ENCODE data around the gene BORCS6. TPM values are rescaled to one million over a fixed set of nuclear protein-coding genes. Genes with fewer than 3 reads are reported as not detected.

BORCS6 gene
- total RNA-seq, 1 donor from 2014 or later = 12.3 TPM

DNA sequence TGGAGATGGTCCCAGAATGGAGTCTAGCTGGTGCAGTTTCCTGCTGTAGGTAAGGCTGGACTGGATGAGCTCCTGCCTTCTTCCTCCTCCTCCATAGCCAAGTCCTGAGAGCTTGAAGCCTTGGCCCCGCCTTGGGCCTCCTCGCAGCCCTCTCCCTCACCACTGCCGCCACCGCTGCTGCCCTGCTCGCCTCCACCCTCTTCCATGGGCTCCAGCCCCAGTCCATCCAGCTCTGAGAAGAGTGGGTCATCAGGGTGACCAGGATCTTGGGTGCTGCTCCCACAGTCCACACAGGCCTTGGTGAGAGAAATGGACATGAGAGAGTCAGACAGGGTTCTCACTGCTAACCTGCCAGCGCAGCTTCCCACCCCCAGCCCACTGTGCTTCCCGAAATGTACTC is 48.9 kb downstream of the BORCS6 start:
- ATAC-seq (ENCODE audit: low read depth) = no peak
- intact Hi-C loops (cut with micrococcal nuclease) = no loop called here
- ChIA-PET CTCF (interaction anchor here (1.0 kb wide), 1 partner anchor 16 kb away, joined by 3 read pairs; no protein-coding TSS in a partner anchor), POLR2A (interaction anchor here (1.1 to 6.3 kb wide), 6 partner anchors 9 to 50 kb away, joined by 3 to 139 read pairs (median 24); partner anchors contain the start of genes BORCS6 and PER1)
- TF ChIP-seq, protein P1, sequence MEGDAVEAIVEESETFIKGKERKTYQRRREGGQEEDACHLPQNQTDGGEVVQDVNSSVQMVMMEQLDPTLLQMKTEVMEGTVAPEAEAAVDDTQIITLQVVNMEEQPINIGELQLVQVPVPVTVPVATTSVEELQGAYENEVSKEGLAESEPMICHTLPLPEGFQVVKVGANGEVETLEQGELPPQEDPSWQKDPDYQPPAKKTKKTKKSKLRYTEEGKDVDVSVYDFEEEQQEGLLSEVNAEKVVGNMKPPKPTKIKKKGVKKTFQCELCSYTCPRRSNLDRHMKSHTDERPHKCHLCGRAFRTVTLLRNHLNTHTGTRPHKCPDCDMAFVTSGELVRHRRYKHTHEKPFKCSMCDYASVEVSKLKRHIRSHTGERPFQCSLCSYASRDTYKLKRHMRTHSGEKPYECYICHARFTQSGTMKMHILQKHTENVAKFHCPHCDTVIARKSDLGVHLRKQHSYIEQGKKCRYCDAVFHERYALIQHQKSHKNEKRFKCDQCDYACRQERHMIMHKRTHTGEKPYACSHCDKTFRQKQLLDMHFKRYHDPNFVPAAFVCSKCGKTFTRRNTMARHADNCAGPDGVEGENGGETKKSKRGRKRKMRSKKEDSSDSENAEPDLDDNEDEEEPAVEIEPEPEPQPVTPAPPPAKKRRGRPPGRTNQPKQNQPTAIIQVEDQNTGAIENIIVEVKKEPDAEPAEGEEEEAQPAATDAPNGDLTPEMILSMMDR (IDR thresholded peaks at IDR 0.05) = no peak
- DNase-seq = no peak
- Mint-ChIP-seq H3K27ac (no peak overlapping the region), H3K36me3 (ENCODE audit: low read depth) (peaks cover 45% of the 10 kb centered on the region), H3K27me3 (no peaks in the 10 kb centered on the region), H3K4me3 (no peak overlapping the region), H3K4me1 (no peaks in the 10 kb centered on the region), H3K9me3 (no peaks in the 10 kb centered on the region)

DNA sequence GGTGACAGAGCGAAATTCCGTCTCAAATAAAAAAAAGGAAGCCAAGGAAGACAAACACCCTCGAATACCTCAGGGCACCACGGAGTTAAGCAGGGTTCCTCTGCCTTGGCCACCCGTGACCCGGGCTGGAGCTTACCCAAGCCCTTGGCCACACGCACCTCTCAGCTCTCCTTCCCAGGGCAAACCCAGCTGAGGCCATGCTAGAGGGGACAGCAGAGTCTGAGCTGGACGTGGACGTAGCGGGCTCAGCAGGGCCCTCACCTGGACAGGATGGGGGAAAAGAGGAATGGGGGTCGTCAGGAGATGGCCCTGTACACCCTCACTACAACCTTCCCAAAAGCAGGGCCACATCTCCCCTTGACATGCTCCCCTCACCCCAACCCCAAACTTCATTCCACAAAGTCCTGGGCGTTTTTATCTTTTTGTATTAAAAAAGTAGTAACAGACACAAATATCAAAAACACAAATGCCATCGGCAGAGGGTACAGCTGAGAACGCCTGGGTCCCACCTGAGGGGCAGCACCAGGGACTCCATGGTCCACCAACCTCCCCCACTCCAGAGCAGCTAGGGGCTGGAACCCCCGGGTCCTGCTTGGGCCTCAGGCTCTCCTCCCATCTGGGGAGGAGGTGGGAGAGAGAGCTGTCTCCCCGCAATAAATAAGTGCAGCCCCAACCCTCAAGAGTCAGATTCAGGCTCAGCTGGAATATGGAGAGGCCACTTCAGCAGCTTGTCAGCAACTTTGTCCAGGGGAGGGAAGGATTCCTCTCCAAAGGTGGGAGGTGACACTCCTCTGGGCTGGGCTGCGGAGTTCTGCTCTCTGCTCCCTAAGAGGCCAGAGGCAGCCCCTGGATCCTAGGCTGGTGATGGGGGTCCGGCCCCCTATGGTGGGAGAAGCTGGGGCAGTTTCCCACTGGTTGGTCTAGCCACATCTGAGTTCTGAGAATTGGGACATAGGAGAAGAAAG is 49.6 kb downstream of the BORCS6 start:
- H3K36me3 Mint-ChIP-seq (ENCODE audit: low read depth) = peaks cover 39% of the 10 kb centered on the region
- DNase-seq = no peak
- no peaks in the 10 kb centered on the region for H3K4me1 Mint-ChIP-seq
- intact Hi-C loops (cut with micrococcal nuclease) = no loop called here
- no peaks in the 10 kb centered on the region for H3K27me3 Mint-ChIP-seq
- TF ChIP-seq, protein P1 (IDR thresholded peaks at IDR 0.05) = no peak
- POLR2A ChIA-PET = interaction anchor here (1.1 to 6.3 kb wide), 11 partner anchors 8 to 108 kb away, joined by 3 to 139 read pairs (median 15); partner anchors contain the start of genes BORCS6, CTC1, HES7 and PER1
- H3K27ac Mint-ChIP-seq = no peak overlapping the region
- H3K9me3 Mint-ChIP-seq = no peaks in the 10 kb centered on the region
- no peak for ATAC-seq (ENCODE audit: low read depth)
- H3K4me3 Mint-ChIP-seq = no peak overlapping the region
- CTCF ChIA-PET = interaction anchor here (1.0 kb wide), 1 partner anchor 17 kb away, joined by 3 read pairs; no protein-coding TSS in a partner anchor

DNA sequence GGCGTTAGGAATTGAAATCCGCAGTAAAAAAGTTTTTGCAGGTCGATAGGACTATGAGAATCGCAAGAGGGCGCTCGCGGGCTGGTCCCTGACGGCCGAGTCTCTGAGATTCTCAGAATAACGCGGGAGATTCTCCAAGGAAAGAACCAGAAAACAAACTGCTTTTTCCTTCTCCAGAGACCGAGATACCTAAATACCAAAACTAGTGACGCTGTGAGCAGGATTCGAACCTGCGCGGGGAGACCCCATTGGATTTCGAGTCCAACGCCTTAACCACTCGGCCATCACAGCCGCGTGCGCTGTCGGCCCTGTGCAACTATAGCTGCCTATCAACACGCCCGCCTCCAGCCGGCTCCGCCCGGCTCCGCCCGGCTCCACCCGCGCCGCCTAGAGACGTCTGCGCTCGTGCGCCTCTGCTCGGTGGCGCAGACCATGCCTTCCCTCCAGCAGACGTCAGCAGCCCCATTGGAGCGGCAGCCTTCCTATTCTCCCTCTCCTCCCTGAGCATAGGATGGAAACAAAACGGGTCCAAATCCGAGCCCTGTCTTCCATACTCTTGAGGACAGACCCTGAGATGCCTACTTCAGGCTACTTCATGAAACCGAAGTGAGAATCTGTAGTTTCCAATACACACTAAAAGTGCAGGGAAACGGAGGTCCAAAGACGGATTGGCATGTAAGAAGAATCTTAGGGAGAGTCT is 51.2 kb downstream of the BORCS6 start:
- ChIA-PET CTCF (interaction anchor here (0.7 to 2.8 kb wide), 14 partner anchors 12 to 238 kb away, joined by 3 to 19 read pairs (median 4); partner anchors contain the start of gene KRABD2), POLR2A (interaction anchor here (0.5 to 6.3 kb wide), 24 partner anchors 9 to 655 kb away, joined by 3 to 139 read pairs (median 7); partner anchors contain the start of genes BORCS6, CTC1, HES7 and PER1)
- H3K27ac Mint-ChIP-seq = no peak overlapping the region
- no peaks in the 10 kb centered on the region for H3K4me1 Mint-ChIP-seq
- no peak overlapping the region for H3K4me3 Mint-ChIP-seq
- intact Hi-C loops (cut with micrococcal nuclease) = loop anchor here (1.0 kb wide), 10 partner anchors 12 to 161 kb away; partner anchors contain the start of genes CTC1 and SLC25A35
- H3K27me3 Mint-ChIP-seq = no peaks in the 10 kb centered on the region
- peaks cover 28% of the 10 kb centered on the region for H3K36me3 Mint-ChIP-seq (ENCODE audit: low read depth)
- DNase-seq (peak; percentile 94), ATAC-seq (ENCODE audit: low read depth) (peak; percentile 94)
- TF ChIP-seq, protein P1 (IDR thresholded peaks at IDR 0.05) = peak; percentile 93
- H3K9me3 Mint-ChIP-seq = no peaks in the 10 kb centered on the region

DNA sequence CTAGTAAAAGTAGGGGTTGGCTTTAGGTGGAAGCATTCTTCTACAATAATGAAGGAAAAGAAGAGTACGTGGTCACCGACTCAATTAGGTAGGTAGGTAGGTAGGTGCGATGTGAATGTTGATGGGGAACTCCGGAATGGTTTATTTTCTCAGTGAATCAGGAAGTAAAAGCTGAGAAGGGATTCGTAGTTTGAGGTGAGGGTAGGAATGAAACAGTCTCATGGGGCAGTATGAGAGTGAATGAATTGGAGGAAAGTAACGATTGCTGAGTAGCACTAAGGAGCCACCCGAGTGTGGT is 51.7 kb downstream of the BORCS6 start:
- DNase-seq = no peak
- POLR2A ChIA-PET = interaction anchor here (1.0 to 6.3 kb wide), 20 partner anchors 12 to 451 kb away, joined by 3 to 139 read pairs (median 10); partner anchors contain the start of genes BORCS6, CTC1, HES7 and PER1
- Mint-ChIP-seq H3K27ac (no peak overlapping the region), H3K36me3 (ENCODE audit: low read depth) (peaks cover 23% of the 10 kb centered on the region), H3K27me3 (no peaks in the 10 kb centered on the region), H3K4me1 (no peaks in the 10 kb centered on the region), H3K4me3 (no peak overlapping the region), H3K9me3 (no peaks in the 10 kb centered on the region)
- intact Hi-C loops (cut with micrococcal nuclease) = loop anchor here (1.0 kb wide), 2 partner anchors 12 to 162 kb away; no protein-coding TSS in a partner anchor
- CTCF ChIA-PET = interaction anchor here (0.9 to 2.8 kb wide), 12 partner anchors 12 to 238 kb away, joined by 3 to 19 read pairs (median 4); partner anchors contain the start of gene KRABD2
- TF ChIP-seq, protein P1 (IDR thresholded peaks at IDR 0.05) = no peak
- no peak for ATAC-seq (ENCODE audit: low read depth)

Other genes with a start within 250 kb of the BORCS6 start
- gene GUCY2D, start 187.6 kb downstream of the BORCS6 start, total RNA-seq = not detected in 2 replicates
- not detected in 2 replicates for gene ALOX15B, start 151.1 kb downstream of the BORCS6 start, total RNA-seq
- gene ALOX12B, start 102.5 kb downstream of the BORCS6 start, total RNA-seq = 1.4 and 1.5 TPM in 2 replicates
- gene ALOXE3, start 71.7 kb downstream of the BORCS6 start, total RNA-seq = not detected in 2 replicates
- gene HES7, start 66.1 kb downstream of the BORCS6 start, total RNA-seq = 0.12 and 0.49 TPM in 2 replicates
- gene PER1, start 37.8 kb downstream of the BORCS6 start, total RNA-seq = 40.7 and 45.0 TPM in 2 replicates
- 82.0 and 97.7 TPM in 2 replicates for gene VAMP2, start 27.2 kb downstream of the BORCS6 start, total RNA-seq
- gene TMEM107, start 13.8 kb downstream of the BORCS6 start, total RNA-seq = 17.3 and 20.9 TPM in 2 replicates
- 1.7 and 3.0 TPM in 2 replicates for gene AURKB, start 20.4 kb upstream of the BORCS6 start, total RNA-seq
- 121 and 136 TPM in 2 replicates for gene CTC1, start 57.9 kb upstream of the BORCS6 start, total RNA-seq
- 121 and 126 TPM in 2 replicates for gene PFAS, start 59.1 kb upstream of the BORCS6 start, total RNA-seq
- gene RANGRF, start 98.5 kb upstream of the BORCS6 start, total RNA-seq = 50.1 and 50.9 TPM in 2 replicates
- gene SLC25A35, start 105.2 kb upstream of the BORCS6 start, total RNA-seq = 6.7 and 7.3 TPM in 2 replicates
- not detected in 2 replicates for gene ARHGEF15, start 120.1 kb upstream of the BORCS6 start, total RNA-seq
- gene ODF4, start 149.7 kb upstream of the BORCS6 start, total RNA-seq = not detected in 2 replicates
- 3,512 and 4,174 TPM in 2 replicates for gene RPL26, start 193.0 kb upstream of the BORCS6 start, total RNA-seq
- gene RNF222, start 207.6 kb upstream of the BORCS6 start, total RNA-seq = not detected in 2 replicates
- 64.6 and 82.6 TPM in 2 replicates for gene NDEL1, start 245.7 kb upstream of the BORCS6 start, total RNA-seq